Stimulated activated CD4-positive, alpha-beta T cell treated with anti-CD3 and anti-CD28 coated beads, Interleukin-1b, Interleukin-23, amount 100 ng/mL, for 1 hour (primary cell): ENCODE data around the gene KLF7.
A peak's percentile ranks its signal among the peaks of the same experiment; 100 is the strongest.

Experiments used
- DNase-seq, 2 donors: peaks; one replicate each; pipeline ENCODE4 v3.0.0-alpha.2; 2020; ENCODE audit warnings: low read depth in 2 of 2

KLF7 gene

GRCh38 chr2:207093234-207093633 is 72.5 kb downstream of the KLF7 start:
- DNase-seq: no peak

- no peak for DNase-seq
Measured at GRCh38 chr2:207092818-207093217, 72.9 kb downstream of the KLF7 start.

- DNase-seq: no peak
Measured at GRCh38 chr2:207091928-207092327, 73.8 kb downstream of the KLF7 start.

- DNase-seq: no peak
Measured at GRCh38 chr2:207091176-207091575, 74.6 kb downstream of the KLF7 start.

- no peak for DNase-seq
Measured at GRCh38 chr2:207090389-207090788, 75.4 kb downstream of the KLF7 start.

- no peak for DNase-seq
Measured at GRCh38 chr2:207088839-207089238, 76.9 kb downstream of the KLF7 start.

- DNase-seq: no peak
Measured at GRCh38 chr2:207088276-207088675, 77.5 kb downstream of the KLF7 start.

- no peak for DNase-seq
Measured at GRCh38 chr2:207087046-207087902, 78.5 kb downstream of the KLF7 start.

- DNase-seq: no peak
Measured at GRCh38 chr2:207086136-207086535, 79.6 kb downstream of the KLF7 start.

GRCh38 chr2:207085110-207085509 is 80.6 kb downstream of the KLF7 start:
- DNase-seq: no peak

GRCh38 chr2:207083361-207084110 is 82.2 kb downstream of the KLF7 start:
- no peak for DNase-seq

GRCh38 chr2:207082619-207083018 is 83.1 kb downstream of the KLF7 start:
- DNase-seq: no peak

GRCh38 chr2:207078186-207078798 is 87.5 kb downstream of the KLF7 start:
- DNase-seq: no peak

GRCh38 chr2:207077266-207077665 is 88.5 kb downstream of the KLF7 start:
- DNase-seq: no peak

- no peak for DNase-seq
Measured at GRCh38 chr2:207075456-207075855, 90.3 kb downstream of the KLF7 start.

- peak in 1 of 2 donors; percentile 9 for DNase-seq
Measured at GRCh38 chr2:207073801-207074678, 91.7 kb downstream of the KLF7 start.

GRCh38 chr2:207073412-207073800 is 92.3 kb downstream of the KLF7 start:
- DNase-seq: no peak

GRCh38 chr2:207072571-207072970 is 93.2 kb downstream of the KLF7 start:
- no peak for DNase-seq

- no peak for DNase-seq
Measured at GRCh38 chr2:207071820-207072219, 93.9 kb downstream of the KLF7 start.

GRCh38 chr2:207067473-207067872 is 98.3 kb downstream of the KLF7 start:
- DNase-seq: no peak

- no peak for DNase-seq
Measured at GRCh38 chr2:207066791-207067460, 98.8 kb downstream of the KLF7 start.
